Testis (tissue), 2 donors: ENCODE data around the gene LTBP1.

ENCODE experiments used
- POLR2A ChIP-seq: fragments of 450-650 bp; IDR thresholded peaks from one replicate; pipeline ENCODE4 v1.6.1; 2017; ENCODE audit warnings: antibody characterized with exemption, mild to moderate bottlenecking, moderate library complexity
- TF ChIP-seq, protein P1 (sequence below), 3 experiments: fragments of 450-650 bp in 2 of 3; fragments of 200-600 bp in 1 of 3; sonication (generic) in 1 of 3; IDR thresholded peaks; one replicate each; pipeline ENCODE4 v1.5.1; 2016 to 2019; ENCODE audit warnings: antibody characterized with exemption in 3 of 3, mild to moderate bottlenecking in 2 of 3, moderate library complexity in 1 of 3

DNA sequence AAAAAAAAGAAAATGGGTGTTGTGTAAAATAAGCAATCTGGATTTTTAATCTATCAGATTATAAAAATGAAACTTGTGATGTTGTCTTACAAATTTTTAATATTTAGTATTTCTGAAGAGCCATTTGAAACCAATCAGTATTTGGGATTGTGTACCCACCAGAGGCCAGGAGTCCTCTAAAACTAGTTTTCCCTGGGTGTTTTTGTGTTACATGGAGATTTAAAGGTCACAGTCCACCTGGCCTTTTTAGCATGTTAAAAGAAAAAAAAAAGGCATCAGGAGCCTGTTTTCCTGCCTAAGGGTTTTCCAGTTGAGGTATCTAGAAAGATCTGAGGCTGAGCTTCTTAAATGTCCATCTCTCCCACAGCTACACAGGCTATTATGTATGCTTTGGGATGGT, 221.7 kb downstream of the LTBP1 start:
- TF ChIP-seq, protein P1, sequence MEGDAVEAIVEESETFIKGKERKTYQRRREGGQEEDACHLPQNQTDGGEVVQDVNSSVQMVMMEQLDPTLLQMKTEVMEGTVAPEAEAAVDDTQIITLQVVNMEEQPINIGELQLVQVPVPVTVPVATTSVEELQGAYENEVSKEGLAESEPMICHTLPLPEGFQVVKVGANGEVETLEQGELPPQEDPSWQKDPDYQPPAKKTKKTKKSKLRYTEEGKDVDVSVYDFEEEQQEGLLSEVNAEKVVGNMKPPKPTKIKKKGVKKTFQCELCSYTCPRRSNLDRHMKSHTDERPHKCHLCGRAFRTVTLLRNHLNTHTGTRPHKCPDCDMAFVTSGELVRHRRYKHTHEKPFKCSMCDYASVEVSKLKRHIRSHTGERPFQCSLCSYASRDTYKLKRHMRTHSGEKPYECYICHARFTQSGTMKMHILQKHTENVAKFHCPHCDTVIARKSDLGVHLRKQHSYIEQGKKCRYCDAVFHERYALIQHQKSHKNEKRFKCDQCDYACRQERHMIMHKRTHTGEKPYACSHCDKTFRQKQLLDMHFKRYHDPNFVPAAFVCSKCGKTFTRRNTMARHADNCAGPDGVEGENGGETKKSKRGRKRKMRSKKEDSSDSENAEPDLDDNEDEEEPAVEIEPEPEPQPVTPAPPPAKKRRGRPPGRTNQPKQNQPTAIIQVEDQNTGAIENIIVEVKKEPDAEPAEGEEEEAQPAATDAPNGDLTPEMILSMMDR (IDR thresholded peaks at IDR 0.05): no peak
- TF ChIP-seq POLR2A: no peak
